GM21447 (cell line): ENCODE results near the gene STK32A.

Experiments
- ATAC-seq: cut with Tn5 transposase; IDR thresholded peaks from one replicate; pipeline ENCODE4 v1.9.1; 2021; ENCODE audit not compliant: unreplicated experiment

The STK32A gene

DNA sequence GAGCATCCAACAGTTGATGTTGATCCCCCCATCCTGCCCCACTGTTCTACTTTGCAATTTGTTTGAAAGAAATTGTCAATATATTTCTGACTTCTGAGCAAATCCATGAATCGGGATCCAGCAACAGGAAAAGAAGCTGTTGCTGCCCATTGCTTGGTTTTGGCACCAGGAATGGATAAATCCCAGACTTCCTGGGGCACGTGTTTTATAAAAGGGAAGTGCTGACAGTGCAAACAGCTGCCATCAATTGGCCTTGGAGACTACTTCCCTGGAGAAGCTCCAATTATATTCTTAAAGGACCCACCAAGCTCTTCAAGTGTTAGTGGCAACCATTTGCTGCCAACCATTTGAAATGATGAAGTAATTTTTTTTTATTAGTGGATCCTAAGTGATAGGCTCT, 13.7 kb downstream of the STK32A start:
- no peak for ATAC-seq

DNA sequence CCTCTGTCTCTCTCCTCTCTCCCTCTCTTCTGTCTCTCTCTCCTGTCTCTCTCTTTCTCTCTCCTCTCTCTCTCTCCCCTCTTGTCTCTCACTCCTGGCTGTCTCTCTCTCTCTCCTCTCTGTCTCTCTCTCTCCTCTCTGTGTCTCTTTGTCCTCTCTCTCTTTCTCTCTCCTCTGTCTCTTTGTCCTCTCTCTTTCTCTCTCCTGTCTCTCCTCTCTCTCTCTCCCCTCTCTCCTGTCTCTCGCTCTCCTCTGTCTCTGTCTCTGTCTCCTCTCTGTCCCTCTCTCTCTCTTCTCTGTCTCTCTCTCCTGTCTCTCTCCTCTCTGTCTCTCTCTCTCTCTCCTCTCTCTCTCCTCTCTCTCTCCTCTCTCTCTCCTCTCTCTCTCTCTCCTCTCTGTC, 25.0 kb downstream of the STK32A start:
- ATAC-seq = no peak

GRCh38 chr5:147267082-147267832, 32.4 kb downstream of the STK32A start:
- ATAC-seq = no peak

GRCh38 chr5:147276497-147276896, 41.7 kb downstream of the STK32A start:
- no peak for ATAC-seq

DNA sequence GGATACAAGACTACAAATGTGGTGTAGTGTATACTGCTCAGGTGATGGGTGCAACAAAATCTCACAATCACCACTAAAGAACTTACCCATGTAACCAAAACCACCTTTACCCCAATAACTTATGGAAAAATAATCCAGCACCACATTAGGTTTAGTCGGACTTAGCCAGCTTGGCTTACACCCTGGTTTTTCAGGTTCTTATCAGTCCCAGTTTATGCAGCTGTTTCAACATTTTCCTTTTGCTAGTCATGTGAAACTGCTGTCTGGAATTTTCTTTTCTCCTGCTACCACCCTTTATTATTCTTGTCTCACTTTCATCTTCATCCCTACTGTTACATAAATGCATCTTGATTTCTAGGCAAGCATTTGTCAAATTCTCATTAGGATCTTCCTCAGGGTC, 51.5 kb downstream of the STK32A start:
- no peak for ATAC-seq

- ATAC-seq = no peak
Measured at GRCh38 chr5:147287110-147287509, 52.3 kb downstream of the STK32A start.

- no peak for ATAC-seq
Measured at GRCh38 chr5:147290261-147290660, 55.4 kb downstream of the STK32A start.

DNA sequence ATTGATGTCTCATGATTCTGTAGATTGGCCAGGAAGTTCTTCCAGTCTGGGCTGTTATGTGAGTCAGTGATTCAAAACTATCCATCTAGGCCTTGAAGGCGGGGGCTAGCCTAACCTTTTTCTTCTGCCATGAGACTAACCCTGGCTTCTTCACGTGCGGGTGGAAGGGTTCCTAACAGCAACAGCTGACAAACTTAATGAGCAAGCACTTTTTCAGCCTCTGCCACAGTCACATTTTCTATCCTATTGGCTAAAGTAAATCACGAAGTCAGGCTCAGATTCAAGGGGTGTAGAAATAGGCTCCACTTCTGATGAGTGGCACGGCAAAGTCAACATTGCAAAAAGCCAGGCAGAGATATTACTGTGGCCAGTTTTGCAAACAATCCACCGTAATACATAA, 68.4 kb downstream of the STK32A start:
- no peak for ATAC-seq

DNA sequence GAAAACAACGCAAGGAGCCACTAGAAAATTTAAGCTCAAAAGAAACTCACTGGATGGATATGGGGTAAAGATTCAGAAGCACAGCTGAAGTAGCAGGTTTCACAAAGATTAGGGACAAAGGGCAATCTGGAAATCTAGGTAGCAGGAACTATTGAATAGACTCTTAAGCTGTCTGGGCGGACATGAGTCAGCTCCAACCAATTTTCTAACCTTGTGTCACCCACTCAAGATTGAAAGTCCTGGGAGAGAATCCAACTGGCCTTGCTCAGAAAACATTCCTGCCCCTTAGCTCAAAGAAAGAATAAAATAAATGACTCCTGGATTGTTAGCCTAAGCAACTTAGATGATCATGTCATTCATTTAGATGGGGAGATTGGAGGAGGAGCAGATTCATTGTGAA, 69.2 kb downstream of the STK32A start:
- ATAC-seq = no peak

DNA sequence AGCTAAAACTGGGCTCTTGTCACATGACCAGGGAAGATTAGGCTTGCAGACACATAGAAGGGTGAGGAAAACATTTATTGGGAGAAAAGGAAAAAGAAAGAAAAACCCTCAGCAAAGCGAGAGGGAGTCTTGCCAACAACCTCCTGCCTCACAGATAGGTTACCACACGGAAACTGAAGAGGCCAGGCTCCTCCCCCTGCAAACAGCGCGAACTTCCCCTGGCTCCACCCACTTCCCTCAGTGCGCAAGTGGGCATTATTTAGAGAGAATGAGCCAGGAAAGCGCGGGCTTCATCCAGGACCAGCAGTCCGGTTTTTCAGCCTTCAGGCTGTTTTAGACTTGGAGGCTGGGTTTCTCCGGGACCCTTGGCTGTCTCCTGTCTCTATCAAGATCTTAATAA, 70.3 kb downstream of the STK32A start:
- no peak for ATAC-seq

DNA sequence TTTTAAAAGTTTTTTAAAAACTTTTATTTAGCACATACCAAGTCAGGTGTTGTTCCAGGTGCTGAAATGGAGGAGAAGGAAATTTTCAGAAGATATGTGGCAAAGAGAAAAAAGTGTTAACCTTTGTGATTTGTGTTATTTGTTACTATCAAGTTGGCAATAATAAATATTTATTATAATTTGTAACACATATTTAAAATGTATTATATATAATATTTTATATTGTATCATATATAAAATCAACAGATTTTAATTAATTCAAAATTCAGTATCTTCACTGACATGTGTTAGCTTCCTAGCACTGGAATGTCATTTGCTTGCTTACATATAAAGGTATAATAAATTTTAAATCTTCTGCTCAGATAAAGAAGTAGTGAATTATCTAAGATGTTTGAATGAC, 71.5 kb downstream of the STK32A start:
- no peak for ATAC-seq

DNA sequence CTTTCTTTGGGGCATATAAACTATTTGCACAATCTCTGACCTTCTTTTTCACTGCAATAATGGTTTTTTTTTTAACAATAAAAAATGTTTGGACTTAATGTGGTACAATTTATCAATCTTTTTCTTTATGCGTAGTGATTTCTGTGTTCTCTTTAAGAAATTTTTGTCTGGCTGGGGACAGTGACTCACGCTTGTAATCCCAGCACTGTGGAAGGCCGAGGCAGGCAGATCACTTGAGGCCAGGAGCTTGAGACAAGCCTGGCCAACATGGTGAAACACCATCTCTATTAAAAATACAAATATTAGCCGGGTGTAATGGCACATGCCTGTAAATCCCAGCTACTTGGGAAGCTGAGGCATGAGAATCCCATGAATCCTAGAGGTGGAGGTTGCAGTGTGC, 72.3 kb downstream of the STK32A start:
- ATAC-seq = no peak

GRCh38 chr5:147309621-147310020, 74.8 kb downstream of the STK32A start:
- no peak for ATAC-seq

DNA sequence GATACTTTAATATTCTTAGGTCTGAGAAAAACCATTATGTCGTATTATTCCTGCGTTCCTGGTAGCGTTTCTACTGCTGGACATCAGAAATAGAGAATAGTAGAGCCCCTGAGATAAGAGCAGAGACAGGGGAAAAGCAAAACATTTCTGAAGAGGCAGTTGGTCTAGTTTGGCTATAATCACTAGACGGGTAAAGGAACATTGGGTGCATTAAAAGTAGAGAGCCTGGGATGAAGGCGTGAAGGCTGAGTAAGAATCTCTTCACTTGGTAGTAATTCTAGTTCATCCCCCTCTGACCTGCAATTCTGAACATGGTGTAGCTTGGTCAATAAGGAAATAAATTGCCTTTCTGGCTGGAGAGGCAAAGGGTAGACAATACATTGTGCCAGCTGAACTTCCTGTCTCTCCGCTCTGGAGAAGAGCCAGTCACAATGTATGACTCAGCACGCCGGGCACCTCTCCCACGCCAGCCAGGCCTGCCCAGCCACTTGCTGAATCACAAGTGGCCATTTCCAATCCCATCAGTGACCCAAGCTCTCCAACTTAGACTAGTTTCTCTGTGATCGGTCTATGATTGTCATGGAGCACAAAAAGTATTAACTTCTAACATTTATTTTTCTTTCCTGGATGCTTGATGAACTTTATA, 75.4 kb downstream of the STK32A start:
- no peak for ATAC-seq

GRCh38 chr5:147317978-147318684, 83.3 kb downstream of the STK32A start:
- ATAC-seq = no peak

DNA sequence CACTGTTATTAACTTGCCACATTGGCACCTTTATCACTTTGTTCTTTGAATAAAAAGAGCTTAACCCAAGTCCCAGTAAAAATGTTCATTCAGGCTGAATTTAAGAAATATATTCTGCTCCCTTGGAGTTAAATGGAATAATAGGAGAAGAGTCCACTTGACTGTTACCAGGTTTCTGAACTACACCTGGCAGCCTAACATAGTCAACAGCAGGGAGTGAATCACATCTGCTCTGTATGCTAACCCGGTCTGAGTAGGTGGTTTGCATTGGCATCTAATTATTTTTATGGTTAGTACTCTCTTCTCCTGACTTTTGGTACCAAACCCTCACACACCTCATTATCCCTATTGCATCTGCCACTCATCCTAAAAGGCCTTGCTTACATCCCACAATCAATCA, 86.7 kb downstream of the STK32A start:
- ATAC-seq = no peak

DNA sequence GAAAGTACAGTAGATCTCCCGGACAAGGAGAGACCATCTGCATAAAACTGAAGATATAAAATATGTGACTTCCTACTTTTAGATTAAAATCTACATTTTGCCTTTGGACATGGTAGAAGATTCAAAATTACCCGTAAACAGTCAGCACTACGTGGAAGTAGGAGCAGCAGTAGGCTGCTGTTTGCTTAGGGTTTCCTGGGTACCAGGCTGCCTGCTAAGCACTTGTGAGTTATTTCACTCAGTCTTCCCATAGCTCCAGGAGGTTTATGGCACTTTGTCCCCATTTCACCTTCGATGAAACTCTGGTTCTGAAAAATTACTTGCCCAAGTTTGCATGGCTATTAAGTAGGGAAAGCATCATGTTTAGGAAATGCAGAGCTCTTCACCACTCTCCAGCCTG, 92.6 kb downstream of the STK32A start:
- ATAC-seq = no peak

GRCh38 chr5:147327905-147328304, 93.1 kb downstream of the STK32A start:
- no peak for ATAC-seq

- no peak for ATAC-seq
Measured at GRCh38 chr5:147332658-147333057, 97.8 kb downstream of the STK32A start.

GRCh38 chr5:147336876-147337275, 102.0 kb downstream of the STK32A start:
- no peak for ATAC-seq

DNA sequence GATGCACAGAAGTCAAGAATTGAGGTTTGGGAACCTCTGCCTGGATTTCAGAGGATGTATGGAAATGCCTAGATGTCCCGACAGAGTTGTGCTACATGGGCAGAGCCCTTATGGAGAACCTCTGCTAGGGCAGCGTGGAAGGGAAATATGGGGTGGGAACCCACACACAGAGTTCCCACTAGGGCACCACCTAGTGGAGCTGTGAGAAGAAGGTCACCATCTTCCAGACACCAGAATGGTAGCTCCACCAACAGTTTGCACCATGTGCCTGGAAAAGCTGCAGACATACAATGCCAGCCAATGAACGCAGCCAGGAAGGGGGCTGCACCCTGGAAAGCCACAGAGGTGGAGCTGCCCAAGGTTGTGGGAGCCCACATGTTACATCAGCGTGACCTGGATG, 104.5 kb downstream of the STK32A start:
- ATAC-seq = no peak

GRCh38 chr5:147340941-147341340, 106.1 kb downstream of the STK32A start:
- ATAC-seq = no peak
